ENCODE results near the gene DCAF11. TPM values are rescaled to one million over a fixed set of nuclear protein-coding genes. Genes with fewer than 3 reads are reported as not detected.

Gene DCAF11
- total RNA-seq, 1 donor from 2014 or later: 212 TPM

DNA sequence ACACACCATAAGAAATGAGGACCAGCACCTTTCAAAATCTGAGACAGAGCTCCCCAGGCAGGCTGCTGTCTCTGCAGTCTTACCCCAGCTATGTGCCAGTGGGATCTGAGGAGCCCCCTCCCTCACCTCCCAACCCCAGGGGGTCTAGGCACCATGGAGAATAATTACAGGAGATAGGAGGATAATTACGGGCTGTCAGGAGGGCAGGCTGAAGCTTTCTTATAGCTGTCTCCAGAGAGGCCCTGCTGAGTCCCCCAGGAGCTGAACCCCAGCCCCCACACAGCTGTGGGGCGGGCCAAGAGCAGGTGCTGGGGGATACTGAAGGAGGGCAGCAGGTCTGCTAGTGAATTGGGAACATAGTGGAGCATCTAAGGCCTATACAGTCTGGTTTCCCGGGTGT lies 36.4 kb upstream of the DCAF11 start:
- DNase-seq (ENCODE audit: low spot score) (no peak), ATAC-seq (no peak)

GRCh38 chr14:24079491-24080141 lies 35.0 kb upstream of the DCAF11 start:
- DNase-seq (ENCODE audit: low spot score) (no peak), ATAC-seq (no peak)

- ATAC-seq: no peak
- DNase-seq (ENCODE audit: low spot score): no peak
These were observed 34.4 kb upstream of the DCAF11 start for GRCh38 chr14:24080142-24080530.

DNA sequence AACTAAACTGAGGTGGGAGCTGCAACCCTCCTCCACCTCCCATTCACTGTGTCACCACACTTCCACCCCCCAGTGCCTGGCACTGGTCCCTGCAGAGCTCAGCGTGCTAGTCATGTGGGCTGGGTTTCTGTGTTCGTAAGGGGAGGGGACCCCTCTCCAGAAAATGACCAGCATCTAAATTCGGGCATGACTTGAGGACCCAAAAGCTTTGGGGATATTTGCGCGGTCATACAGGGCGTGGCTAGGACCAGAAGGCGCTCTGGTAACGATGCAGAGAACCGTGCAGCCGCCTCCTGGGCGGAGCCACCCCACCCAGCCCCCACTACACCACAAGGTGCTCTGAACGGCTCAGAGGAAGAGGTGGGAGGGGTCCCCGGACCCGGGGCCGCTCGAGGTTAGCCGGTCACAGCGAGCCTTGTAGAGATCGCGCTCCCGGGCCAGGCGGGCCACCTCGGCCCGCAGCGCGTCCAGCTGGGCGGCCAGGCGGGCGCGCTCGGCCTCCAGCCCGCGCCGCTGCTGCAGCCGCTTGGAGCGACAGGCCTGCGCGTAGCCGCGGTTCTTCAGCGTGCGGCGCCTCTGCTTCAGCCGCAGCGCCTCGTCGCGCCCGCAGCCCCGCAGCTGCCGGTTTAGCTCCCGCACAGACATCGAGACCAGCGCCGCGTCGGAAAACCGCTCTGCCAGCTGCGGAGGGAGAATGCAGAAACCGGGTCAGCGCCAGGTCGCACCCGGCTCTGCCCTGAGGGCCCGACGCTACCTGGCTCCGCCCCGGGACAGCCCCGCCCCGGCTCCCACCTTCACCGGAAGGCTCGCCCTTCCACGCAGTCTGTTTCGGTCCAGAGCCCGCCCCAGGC lies 33.5 kb upstream of the DCAF11 start:
- ATAC-seq: peak; percentile 92

DNA sequence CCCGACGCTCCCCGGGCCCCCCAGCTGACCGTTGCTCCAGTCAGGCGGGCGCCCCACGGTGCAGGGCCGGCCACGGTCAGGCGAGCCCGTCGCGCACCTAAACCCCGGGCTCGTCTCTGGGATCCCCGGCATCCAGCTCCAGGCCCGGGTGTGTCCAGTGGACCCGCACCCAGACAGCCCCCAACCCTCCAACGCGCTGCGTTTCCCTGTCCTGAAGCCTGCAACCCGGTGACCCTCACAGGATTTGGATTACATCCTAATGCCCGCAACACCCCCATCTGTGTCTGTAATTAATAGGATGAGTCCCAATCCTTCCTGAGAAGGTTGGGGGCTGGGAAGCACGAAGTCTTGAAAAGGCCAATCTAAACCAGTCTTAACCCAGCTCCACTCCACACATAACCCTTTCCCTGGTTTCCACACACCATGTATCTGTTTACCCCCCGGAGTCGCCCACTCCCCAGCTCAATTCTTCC lies 32.8 kb upstream of the DCAF11 start:
- no peak for DNase-seq (ENCODE audit: low spot score)
- no peak for ATAC-seq

More for the DNA sequence above, 33.5 kb upstream of the DCAF11 start:
- DNase-seq (ENCODE audit: low spot score): peak; percentile 85

DNA sequence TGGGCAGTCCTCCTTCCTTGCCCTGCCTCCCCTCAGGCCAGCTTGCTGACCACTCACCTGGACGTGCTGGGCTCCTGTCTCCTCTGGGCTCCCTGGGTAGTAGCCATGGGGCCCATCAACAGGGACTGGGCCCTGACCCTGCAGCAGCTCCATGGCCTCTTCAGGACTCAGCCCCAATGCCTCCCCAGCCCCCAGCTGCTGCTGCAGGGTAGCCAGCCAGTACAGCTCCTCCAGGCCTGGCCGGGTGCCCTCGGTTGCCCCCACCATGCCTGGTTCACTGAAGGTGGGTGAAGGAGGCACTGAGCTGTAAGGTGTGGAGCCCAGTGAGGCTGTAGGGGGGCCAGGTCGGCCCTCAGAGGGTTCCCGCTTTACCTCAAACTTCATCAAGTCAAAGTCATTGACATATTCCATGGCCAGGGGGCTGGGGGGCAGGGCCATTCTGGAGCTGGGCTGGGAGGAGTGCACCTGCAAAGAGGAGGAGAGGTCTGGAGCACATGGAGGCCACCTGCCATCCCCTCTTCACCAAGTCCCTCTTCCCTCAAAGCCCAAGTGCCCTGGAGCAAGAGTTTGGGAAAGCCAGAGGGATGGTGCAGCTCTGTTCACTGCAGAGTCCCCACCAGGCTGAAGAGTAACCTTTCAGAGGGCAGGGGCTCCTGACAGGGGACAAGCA lies 32.0 kb upstream of the DCAF11 start:
- DNase-seq (ENCODE audit: low spot score) (no peak), ATAC-seq (no peak)

DNA sequence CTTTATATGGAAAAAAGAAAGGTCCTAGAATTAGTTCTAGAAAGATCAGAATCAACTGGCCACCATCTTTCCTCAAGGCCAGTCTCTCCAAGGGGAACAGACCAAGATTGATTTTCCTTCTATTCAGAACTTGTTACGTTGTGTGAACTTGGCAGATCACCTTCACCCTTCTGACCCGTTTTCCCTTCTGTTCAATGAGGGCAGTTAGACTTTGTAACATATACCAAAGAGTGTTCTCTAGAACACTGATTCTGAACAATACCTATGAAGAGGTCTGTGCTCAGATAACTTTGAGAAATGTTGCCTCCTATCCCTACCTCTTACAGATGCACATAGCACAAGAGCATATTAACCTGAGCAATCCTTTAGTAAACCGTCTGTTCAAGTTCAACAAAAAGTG lies 31.1 kb upstream of the DCAF11 start:
- ATAC-seq (peak; percentile 7), DNase-seq (ENCODE audit: low spot score) (no peak)

- ATAC-seq (no peak), DNase-seq (ENCODE audit: low spot score) (no peak)
These were observed 30.1 kb upstream of the DCAF11 start for GRCh38 chr14:24084440-24084839.

GRCh38 chr14:24085215-24085614 lies 29.4 kb upstream of the DCAF11 start:
- DNase-seq (ENCODE audit: low spot score) (no peak), ATAC-seq (no peak)

DNA sequence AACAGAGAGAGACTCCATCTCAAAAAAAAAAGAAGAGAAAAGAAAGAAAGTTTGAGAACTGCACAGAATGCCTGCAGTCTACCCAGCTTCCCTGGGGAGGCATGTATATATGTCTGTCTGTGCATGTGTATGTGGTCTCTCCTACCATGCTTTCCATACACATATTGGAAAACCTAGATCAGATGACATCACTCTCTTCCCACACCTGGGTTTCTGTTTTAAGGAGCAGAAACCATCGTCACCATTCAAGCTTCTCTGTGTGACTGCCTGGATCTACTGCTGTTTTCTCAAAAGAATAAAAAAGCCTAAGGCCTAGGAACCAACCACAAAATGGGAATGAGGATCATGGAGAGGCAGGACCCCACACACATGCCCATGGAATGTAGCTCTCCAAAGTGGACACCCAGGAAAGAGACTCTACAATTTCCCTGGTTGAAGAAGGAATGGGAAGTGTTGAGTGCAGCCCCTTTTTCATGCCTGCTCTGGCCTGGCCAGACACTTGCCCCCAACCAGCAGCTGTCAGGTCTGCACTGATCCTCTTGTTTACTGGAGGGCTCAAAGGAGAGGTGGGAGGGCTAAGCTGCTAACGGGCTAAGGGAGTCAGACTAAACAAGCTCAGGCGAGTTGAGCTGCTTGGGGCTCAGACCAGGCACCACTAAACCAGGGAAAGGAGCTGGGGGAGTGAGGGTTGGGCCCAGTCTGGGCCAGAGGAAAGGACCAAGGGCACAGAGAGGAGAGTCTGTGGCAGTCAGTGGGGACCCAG lies 28.2 kb upstream of the DCAF11 start:
- DNase-seq (ENCODE audit: low spot score) (no peak), ATAC-seq (no peak)

DNA sequence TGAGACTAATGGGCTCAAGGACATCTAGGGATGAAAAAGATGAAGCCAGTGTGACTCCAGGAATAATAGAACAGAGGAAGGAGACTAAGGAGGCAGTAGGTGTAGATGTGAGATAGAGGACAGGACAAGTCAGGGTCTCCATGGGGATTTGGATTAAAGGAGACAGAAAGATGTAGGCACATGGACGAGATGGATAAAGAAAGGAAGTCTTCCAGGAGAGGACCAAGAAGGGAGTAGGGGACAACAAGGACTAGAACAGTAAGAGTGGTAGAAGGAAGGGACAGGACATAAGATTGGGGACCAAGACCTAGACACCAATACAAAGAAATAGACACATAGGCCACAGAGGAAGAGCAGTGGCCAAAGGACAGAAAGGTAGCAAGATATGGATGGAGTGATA lies 27.6 kb upstream of the DCAF11 start:
- no peak for DNase-seq (ENCODE audit: low spot score)
- ATAC-seq: no peak

DNA sequence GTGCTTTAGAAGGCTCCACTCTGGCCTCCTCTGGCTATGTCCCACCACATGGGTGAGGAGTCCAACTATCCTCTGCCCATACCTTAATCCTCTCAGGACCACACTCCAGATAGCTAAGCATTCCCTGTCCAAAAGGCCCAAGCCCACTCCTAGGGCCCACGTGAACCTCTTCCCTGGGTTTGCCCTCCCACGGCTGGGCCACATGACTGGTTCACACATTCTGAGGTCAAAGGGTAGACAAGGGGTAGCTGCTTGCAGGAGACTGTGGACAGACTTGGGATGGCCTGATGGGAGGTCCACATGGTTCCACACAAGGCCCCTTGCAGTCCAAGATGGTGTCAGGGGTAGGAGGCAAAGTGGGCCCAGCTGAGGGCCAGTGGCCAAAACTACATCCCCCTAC lies 26.5 kb upstream of the DCAF11 start:
- no peak for ATAC-seq
- no peak for DNase-seq (ENCODE audit: low spot score)

DNA sequence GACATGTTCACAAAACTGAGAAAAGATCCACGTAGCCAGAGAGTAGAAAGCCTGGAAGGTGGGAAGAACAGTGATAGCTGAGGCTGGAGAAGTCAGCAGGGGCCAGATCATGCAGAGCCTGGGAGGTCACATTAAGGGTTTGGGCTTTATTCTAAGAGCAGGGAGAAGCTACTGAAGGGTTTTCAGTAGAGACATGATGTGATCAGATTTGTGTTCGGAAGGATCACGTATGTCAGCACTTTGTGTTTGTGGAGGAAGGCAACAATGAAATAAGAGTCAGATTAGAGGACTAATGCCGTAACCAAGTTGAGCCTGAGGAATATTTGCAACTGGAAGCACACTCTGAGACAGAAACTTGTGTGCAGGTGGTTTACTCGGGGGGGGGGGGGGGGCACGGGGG lies 24.7 kb upstream of the DCAF11 start:
- ATAC-seq (no peak), DNase-seq (ENCODE audit: low spot score) (no peak)

GRCh38 chr14:24092110-24092504 lies 22.5 kb upstream of the DCAF11 start:
- DNase-seq (ENCODE audit: low spot score): no peak
- ATAC-seq: no peak

DNA sequence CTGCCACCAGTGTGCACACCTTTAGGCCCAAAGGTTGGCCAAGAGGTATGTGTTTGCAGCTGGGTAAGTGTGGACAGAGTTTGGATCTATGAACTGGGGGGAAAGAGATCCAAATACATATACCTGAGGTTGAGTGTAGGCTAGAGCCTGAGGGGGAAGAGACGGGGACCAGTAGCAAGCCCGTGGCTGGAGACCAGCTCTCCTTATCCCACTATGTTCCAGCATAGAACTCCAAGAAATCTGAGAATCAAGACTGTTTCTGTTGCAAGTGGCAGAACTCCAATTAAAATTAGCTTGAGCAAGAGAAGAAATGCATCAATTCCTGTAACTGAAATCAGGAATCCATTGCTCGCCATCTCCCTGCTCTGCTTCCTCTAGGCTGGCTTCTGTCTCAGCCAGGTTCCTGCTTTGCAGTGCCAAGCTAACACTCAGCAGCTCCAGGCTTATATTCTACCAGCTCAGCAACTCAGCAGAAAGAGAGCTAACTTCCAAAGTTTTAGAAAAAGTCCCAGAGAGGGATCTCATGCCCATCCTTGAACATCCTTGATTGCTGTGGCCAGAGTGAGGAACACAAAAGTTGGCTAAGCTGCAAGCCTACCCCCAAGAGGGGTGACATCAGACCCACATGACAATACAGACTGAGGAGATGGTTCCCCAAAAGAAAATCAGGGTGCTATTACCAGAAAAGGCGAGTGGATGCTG lies 21.9 kb upstream of the DCAF11 start:
- DNase-seq (ENCODE audit: low spot score) (no peak), ATAC-seq (no peak)

DNA sequence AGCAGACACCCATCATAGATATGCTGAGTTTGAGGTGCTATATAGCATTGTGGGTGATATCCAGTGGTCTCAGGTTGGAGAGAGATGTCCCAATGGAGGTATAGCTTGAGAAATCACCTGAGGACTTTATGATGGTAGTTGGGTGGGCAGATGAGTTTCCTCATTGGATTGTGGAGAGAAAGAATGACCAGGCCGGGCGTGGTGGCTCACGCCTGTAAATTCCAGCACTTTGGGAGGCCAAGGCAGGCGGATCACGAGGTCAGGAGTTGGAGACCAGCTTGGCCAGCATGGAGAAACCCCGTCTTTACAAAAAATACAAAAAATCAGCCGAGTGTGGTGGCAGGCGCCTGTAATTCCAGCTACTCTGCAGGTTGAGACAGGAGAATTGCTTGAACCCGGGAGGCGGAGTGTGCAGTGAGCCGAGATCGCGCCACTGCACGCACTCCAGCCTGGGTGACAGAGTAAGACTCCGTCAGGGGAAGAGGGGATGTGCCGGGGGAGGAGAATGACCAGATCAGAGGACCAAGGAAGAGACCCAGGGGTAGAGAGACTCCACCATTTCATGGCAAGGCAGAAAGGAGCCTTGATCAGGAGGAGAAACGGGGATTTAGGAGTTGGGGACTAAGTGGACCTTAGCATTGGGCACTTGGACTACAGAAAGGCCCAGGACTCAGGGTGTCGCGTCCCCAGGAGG lies 21.2 kb upstream of the DCAF11 start:
- ATAC-seq (no peak), DNase-seq (ENCODE audit: low spot score) (no peak)

DNA sequence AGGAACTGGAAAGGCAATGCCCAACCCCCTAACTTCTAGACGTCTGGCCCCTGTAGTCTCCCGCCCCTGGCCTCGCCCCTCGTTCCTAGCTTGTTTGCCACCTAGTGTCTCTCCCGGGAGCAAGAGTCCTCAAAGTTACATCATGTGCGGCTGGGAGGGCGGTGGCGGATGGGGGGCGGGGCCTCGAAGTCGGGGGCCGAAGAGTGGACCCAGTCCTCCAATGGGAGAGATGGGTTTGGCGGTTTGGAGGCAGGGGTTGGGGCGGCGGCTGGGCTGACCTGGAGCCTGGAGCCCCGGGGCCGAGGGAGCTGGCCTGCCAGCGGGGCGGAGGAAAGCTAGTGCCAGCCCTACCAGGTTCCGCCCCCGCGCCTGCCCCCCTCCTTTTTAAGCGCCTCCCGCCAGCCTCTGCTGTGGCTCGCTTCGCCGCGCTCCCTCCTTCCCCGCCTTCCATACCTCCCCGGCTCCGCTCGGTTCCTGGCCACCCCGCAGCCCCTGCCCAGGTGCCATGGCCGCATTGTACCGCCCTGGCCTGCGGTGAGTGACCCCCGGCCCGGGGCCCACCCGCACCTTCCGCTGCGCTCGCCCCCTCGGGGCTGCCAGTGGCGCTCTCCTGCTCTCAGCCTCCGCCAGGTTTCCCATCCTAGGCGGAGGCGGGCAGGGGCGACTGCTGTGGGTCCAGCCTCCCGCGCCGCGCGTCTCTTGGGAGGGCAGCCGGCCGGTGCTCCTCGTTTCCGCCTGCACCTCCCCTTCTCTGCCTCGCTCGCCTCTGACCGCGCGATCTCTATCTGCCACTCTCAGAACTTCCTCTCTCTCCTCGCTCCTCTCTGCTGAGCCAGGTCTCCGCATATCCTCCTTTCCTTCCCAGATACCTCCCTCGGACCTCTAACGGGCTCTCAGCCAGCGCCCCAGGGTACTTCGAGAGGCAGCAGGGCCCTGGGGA lies 20.4 kb upstream of the DCAF11 start, which contains the start of gene PCK2:
Gene PCK2 (plus strand): TSS at position 411 of the 940 bp plus-strand sequence. CDS start 95 bp downstream, at position 506.
- peak; percentile 82 for ATAC-seq

GRCh38 chr14:24094841-24095270 lies 19.7 kb upstream of the DCAF11 start:
- DNase-seq (ENCODE audit: low spot score) (no peak), ATAC-seq (no peak)

More for the DNA sequence above, 20.4 kb upstream of the DCAF11 start, which contains the start of gene PCK2:
- peak; percentile 99 for DNase-seq (ENCODE audit: low spot score)

All from left lobe of liver (tissue), 2 donors.